ENCODE data around the gene TTC16. TPM values are rescaled to one million over a fixed set of nuclear protein-coding genes. Genes with fewer than 3 reads are reported as not detected.

Gene TTC16
- total and polyA plus RNA-seq, 12 donors = under 0.01 to 1.0 (median 0.32) TPM; not detected in 2

DNA sequence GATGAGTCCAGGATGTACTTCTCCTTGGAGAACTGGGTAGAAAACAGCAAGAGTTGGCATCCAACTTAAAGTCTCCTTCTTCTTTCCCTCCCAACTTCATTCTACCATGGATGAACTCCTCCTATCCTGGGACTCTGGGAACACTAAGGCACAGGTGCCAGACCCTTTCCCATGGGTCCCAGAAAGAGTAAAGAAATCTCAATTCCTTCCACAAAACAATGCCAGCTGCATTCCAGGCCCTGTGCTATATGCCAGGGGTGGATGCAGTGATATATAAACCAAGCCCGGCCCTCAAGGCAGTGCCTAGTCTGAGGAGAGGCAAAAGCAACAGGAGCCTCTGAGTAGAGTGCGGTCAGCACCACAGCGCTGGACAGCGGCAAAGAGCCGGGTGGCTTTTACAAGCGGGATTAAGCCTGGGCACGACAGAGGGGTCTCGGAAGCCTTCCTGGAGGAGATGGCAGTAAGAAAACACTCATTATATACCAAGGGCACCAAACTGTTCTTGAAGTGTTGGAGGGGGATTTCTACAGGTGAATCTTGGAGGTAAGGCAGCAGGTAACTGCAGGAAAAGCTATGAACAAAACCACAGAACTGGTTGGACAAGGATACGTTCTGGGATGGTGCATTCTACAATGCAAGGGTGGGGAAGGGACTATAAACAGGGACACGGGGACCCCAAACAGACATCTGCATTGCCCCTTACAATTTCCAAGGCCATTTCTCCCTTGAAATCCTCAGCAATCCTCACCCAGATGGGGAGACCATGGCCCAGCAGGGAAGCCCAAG is 35.6 kb downstream of the TTC16 start:
- peaks cover 25% of the 10 kb centered on the region for H3K27me3 ChIP-seq
- intact Hi-C loops (cut with DNase I) = no loop called here
- no peak for TF ChIP-seq POLR2A (IDR thresholded peaks at IDR 0.05)
- TF ChIP-seq, protein P1, sequence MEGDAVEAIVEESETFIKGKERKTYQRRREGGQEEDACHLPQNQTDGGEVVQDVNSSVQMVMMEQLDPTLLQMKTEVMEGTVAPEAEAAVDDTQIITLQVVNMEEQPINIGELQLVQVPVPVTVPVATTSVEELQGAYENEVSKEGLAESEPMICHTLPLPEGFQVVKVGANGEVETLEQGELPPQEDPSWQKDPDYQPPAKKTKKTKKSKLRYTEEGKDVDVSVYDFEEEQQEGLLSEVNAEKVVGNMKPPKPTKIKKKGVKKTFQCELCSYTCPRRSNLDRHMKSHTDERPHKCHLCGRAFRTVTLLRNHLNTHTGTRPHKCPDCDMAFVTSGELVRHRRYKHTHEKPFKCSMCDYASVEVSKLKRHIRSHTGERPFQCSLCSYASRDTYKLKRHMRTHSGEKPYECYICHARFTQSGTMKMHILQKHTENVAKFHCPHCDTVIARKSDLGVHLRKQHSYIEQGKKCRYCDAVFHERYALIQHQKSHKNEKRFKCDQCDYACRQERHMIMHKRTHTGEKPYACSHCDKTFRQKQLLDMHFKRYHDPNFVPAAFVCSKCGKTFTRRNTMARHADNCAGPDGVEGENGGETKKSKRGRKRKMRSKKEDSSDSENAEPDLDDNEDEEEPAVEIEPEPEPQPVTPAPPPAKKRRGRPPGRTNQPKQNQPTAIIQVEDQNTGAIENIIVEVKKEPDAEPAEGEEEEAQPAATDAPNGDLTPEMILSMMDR (IDR thresholded peaks at IDR 0.05) = no peak

DNA sequence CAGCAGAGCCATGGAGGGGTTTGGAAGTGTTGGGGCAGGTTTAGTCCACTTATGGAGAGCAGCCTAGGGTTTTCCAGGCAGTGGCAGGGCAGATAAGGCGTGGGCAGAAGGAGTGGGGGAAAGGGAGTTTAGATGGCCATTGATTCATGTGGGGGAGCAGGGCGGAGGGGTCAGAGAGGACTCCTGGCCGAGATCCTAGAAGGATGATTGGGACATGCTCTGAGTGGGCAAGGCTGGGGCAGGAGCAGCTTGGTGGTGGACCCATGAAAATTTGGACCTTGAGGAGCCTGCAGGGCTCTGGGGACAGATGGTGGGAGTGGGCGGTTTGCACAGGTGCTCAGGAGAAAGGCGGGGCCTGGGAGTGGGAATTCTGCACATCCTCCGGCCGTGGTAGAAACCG is 37.3 kb downstream of the TTC16 start:
- 79 to 90% (median 83%) methylated on average over 8 of the region's 8 CpGs for whole genome bisulfite sequencing, 4 donors
- no peaks in the 10 kb centered on the region for H3K9me3 ChIP-seq (replicated peaks in 1 of 3)
- no peak overlapping the region for H3K4me3 ChIP-seq
- DNase-seq = no peak
- intact Hi-C loops (cut with DNase I) = no loop called here
- no peak for TF ChIP-seq POLR2A (IDR thresholded peaks at IDR 0.05)
- TF ChIP-seq, protein P1 (IDR thresholded peaks at IDR 0.05) = no peak
- H3K36me3 ChIP-seq (replicated peaks in 1 of 2) = peaks cover 0 to 4% of the 10 kb centered on the region in 2 donors
- H3K4me1 ChIP-seq (replicated peaks in 1 of 2) = no peaks in the 10 kb centered on the region
- H3K27me3 ChIP-seq = peaks cover 25% of the 10 kb centered on the region
- H3K27ac ChIP-seq = no peak overlapping the region

More for the DNA sequence above, 35.6 kb downstream of the TTC16 start:
- H3K9me3 ChIP-seq (replicated peaks in 1 of 3) = no peaks in the 10 kb centered on the region
- H3K4me1 ChIP-seq (replicated peaks in 1 of 2) = no peaks in the 10 kb centered on the region
- H3K4me3 ChIP-seq = no peak overlapping the region
- DNase-seq = peak in 2 of 7 donors; percentile 43 to 60
- H3K27ac ChIP-seq = no peak overlapping the region
- WGBS, 4 donors = 36 to 47% (median 43%) methylated on average over 9 to 10 of the region's 10 CpGs
- peaks cover 0 to 9% of the 10 kb centered on the region in 2 donors for H3K36me3 ChIP-seq (replicated peaks in 1 of 2)

DNA sequence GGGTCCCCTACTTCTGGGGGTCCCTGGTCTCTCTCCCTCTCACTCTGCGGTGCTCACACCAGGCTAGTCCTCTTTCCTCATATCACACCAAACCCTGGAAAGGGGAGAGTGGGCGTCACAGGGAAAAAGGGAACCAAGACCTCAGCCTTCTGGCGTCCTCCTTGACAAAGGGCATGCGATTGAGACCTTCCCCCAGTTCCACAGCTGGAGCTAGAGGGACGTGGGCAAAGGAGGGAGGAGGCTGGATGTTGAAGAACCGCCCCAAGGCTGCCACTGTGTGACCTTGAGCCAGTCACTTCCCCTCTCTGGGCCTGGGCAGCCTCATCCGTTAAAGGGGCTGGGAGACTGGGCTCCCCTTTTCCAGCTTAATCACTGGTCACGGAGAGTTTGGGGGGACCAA is 37.7 kb downstream of the TTC16 start:
- 46 to 63% (median 54%) methylated on average over 7 to 8 of the region's 8 CpGs for WGBS, 4 donors
- Histone ChIP-seq H3K9me3 (replicated peaks in 1 of 3) (no peaks in the 10 kb centered on the region), H3K36me3 (replicated peaks in 1 of 2) (peaks cover 0 to 4% of the 10 kb centered on the region in 2 donors), H3K4me3 (no peak overlapping the region), H3K4me1 (replicated peaks in 1 of 2) (no peaks in the 10 kb centered on the region), H3K27ac (peak overlapping the region in 1 of 5 donors; percentile 56), H3K27me3 (peaks cover 25% of the 10 kb centered on the region)
- no peak for TF ChIP-seq POLR2A (IDR thresholded peaks at IDR 0.05)
- TF ChIP-seq, protein P1 (IDR thresholded peaks at IDR 0.05) = no peak
- intact Hi-C loops (cut with DNase I) = no loop called here
- no peak for DNase-seq

DNA sequence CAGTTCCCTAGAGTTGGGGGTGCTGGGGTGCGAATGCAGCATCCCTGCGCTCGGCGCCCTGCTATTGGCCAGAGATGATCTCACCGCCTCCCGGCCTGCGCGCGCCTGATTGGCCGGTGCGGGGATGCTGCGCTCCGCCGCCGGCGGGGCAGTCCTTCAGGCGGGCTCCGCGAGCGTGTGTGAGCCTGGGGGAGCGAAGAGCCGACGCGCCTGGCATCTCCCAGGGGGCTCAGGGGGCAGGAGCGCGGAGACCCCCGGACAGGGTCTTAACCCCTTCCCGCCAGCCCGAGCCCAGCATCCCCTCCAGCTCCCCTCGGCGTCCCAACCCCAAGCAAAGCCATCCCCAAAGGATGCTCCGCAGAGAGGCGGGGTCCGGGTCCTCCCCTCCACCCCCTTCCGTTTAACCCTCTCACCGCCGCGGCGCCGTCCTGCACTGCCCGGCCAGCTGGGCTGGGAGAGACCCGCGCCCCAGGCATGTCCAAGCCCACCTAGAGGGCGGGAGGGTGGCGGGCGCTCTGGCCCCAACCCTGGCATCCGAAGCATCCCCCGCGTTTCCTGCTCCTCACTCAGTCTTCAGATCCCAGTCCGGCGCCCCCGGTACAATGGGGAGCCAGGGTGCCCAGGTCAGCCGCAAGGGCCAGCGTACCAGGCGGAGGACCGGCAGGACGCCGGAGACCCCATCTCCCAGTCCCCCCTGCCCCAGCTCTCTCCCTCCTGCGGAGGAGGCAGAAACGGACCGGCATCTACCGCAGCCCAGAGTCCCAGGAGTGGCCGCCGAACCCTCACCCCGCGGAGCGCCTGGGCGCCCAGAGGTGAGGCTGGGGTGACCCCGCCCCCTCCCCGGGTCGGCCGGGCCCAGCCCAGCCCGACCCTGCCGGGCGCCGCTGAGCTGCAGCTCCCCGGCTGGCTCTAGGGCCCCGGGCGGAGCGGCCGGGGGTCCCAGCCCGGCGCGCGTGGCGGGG is 38.5 kb downstream of the TTC16 start:
- no peaks in the 10 kb centered on the region for H3K36me3 ChIP-seq (replicated peaks in 1 of 2)
- intact Hi-C loops (cut with DNase I) = no loop called here
- peak overlapping the region in 2 of 5 donors; percentile 29 to 56 for H3K27ac ChIP-seq
- no peak for TF ChIP-seq POLR2A (IDR thresholded peaks at IDR 0.05)
- TF ChIP-seq, protein P1 (IDR thresholded peaks at IDR 0.05) = no peak
- 14 to 47% (median 33%) methylated on average over 21 to 86 of the region's 86 CpGs for WGBS, 4 donors
- H3K4me3 ChIP-seq = peak overlapping the region in 1 of 4 donors; percentile 26
- peaks cover 30% of the 10 kb centered on the region for H3K27me3 ChIP-seq
- DNase-seq = no peak
- H3K9me3 ChIP-seq (replicated peaks in 1 of 3) = no peaks in the 10 kb centered on the region
- no peaks in the 10 kb centered on the region for H3K4me1 ChIP-seq (replicated peaks in 1 of 2)
